HG02973 (cell line): Measurements from ENCODE around the gene TNFAIP8L3.

Experiments
- ATAC-seq: cut with Tn5 transposase; IDR thresholded peaks from one replicate; pipeline ENCODE4 v1.9.1; 2021; ENCODE audit warnings: moderate library complexity; ENCODE audit not compliant: unreplicated experiment

Gene TNFAIP8L3

GRCh38 chr15:51007131-51007666 lies 87.5 kb downstream of the TNFAIP8L3 start:
- ATAC-seq = no peak
